Tongue (tissue), 2 donors: ENCODE results near the gene RPS18. TPM values are rescaled to one million over a fixed set of nuclear protein-coding genes. Genes with fewer than 3 reads are reported as not detected.
A peak's percentile ranks its signal among the peaks of the same experiment; 100 is the strongest.

Experiments used
- DNase-seq: peaks from one replicate; pipeline ENCODE4 v3.0.0-alpha.2; 2015
- total RNA-seq: library from RNA; depleted of rRNA; stranded (reverse); fragments of >200 nt; gene quantifications from one replicate; pipeline ENCODE4 v1.2.3, GENCODE V29; 2014

RPS18 gene
- total RNA-seq, 1 donor from 2014 or later = 2,268 TPM

- DNase-seq = peak; percentile 22
Observed at GRCh38 chr6:33314943-33315792, 43.3 kb downstream of the RPS18 start.

- DNase-seq = no peak
Observed at GRCh38 chr6:33315793-33316602, 44.1 kb downstream of the RPS18 start.

GRCh38 chr6:33316603-33317418 lies 44.9 kb downstream of the RPS18 start:
- DNase-seq = no peak

GRCh38 chr6:33317419-33317668 lies 45.5 kb downstream of the RPS18 start:
- no peak for DNase-seq

GRCh38 chr6:33317669-33318425 lies 46.0 kb downstream of the RPS18 start, which contains the start of gene ZBTB22:
Gene ZBTB22, minus strand, starts transcription at chr6:33317744. Its CDS starts 828 bp downstream, at chr6:33316916.
- peak; percentile 100 for DNase-seq

GRCh38 chr6:33318426-33319073 lies 46.7 kb downstream of the RPS18 start:
- no peak for DNase-seq

- DNase-seq = no peak
Observed at GRCh38 chr6:33319939-33320314, 48.1 kb downstream of the RPS18 start.

- no peak for DNase-seq
Observed at GRCh38 chr6:33320315-33321181, 48.7 kb downstream of the RPS18 start.

- DNase-seq = no peak
Observed at GRCh38 chr6:33321227-33321626, 49.4 kb downstream of the RPS18 start.

GRCh38 chr6:33323623-33323948 lies 51.7 kb downstream of the RPS18 start:
- DNase-seq = no peak

- no peak for DNase-seq
Observed at GRCh38 chr6:33324125-33324524, 52.2 kb downstream of the RPS18 start.

Other genes with a start within 250 kb of the RPS18 start
- 15.6 TPM for gene HLA-DPA1, start 198.4 kb upstream of the RPS18 start, total RNA-seq
- gene HLA-DPB1, start 196.1 kb upstream of the RPS18 start, total RNA-seq = 9.9 TPM
- 5.7 TPM for gene COL11A2, start 79.6 kb upstream of the RPS18 start, total RNA-seq
- 28.5 TPM for gene RXRB, start 71.4 kb upstream of the RPS18 start, total RNA-seq
- gene SLC39A7, start 71.2 kb upstream of the RPS18 start, total RNA-seq = 70.4 TPM
- 24.7 TPM for gene HSD17B8, start 67.4 kb upstream of the RPS18 start, total RNA-seq
- gene RING1, start 63.6 kb upstream of the RPS18 start, total RNA-seq = 22.5 TPM
- 35.7 TPM for gene VPS52, start 199 bp upstream of the RPS18 start, total RNA-seq
- gene B3GALT4, start 5.0 kb downstream of the RPS18 start, total RNA-seq = 4.6 TPM
- gene WDR46, start 17.2 kb downstream of the RPS18 start, total RNA-seq = 52.9 TPM
- 14.9 TPM for gene PFDN6, start 17.5 kb downstream of the RPS18 start, total RNA-seq
- gene RGL2, start 26.9 kb downstream of the RPS18 start, total RNA-seq = 51.9 TPM
- 48.3 TPM for gene TAPBP, start 42.0 kb downstream of the RPS18 start, total RNA-seq
- 15.0 TPM for gene ZBTB22, start 45.7 kb downstream of the RPS18 start, total RNA-seq
- gene DAXX, start 50.9 kb downstream of the RPS18 start, total RNA-seq = 20.6 TPM
- 12.2 TPM for gene KIFC1, start 119.7 kb downstream of the RPS18 start, total RNA-seq
- gene PHF1, start 138.9 kb downstream of the RPS18 start, total RNA-seq = 19.5 TPM
- 58.4 TPM for gene CUTA, start 146.0 kb downstream of the RPS18 start, total RNA-seq
- gene SYNGAP1, start 148.0 kb downstream of the RPS18 start, total RNA-seq = 6.2 TPM
- 5.4 TPM for gene ZBTB9, start 182.5 kb downstream of the RPS18 start, total RNA-seq